Uterus (tissue), 4 donors: Measurements from ENCODE around the gene RNF5. TPM values are rescaled to one million over a fixed set of nuclear protein-coding genes. Genes with fewer than 3 reads are reported as not detected.

ENCODE experiments used
- DNase-seq, 2 donors: peaks; one replicate each; pipeline ENCODE4 v3.0.0-alpha.2; 2019 to 2020
- H3K27ac ChIP-seq, 2 donors: fragments of 200-600 bp; sonication (generic); 1 replicate in 1 of 2; 2 replicates in 1 of 2; pipeline ENCODE4 v1.5.1; 2016 to 2018
- H3K27me3 ChIP-seq, 2 donors: fragments of 200-600 bp; sonication (generic); one replicate each; pipeline ENCODE4 v1.5.1; 2018 to 2019; ENCODE audit warnings: control low read depth in 1 of 2
- H3K36me3 ChIP-seq, 2 donors: fragments of 200-600 bp; sonication (generic); one replicate each; pipeline ENCODE4 v1.5.1; 2019; ENCODE audit warnings: control low read depth in 1 of 2
- H3K4me1 ChIP-seq, 2 donors: fragments of 200-600 bp; sonication (generic); one replicate each; pipeline ENCODE4 v1.5.1; 2018 to 2019; ENCODE audit warnings: control low read depth in 1 of 2
- H3K4me3 ChIP-seq, 2 donors: fragments of 200-600 bp; sonication (generic); 1 replicate in 1 of 2; 2 replicates in 1 of 2; pipeline ENCODE4 v1.5.1; 2018 to 2019; ENCODE audit warnings: mild to moderate bottlenecking in 1 of 2
- H3K9me3 ChIP-seq, 2 donors: fragments of 200-600 bp; sonication (generic); one replicate each; pipeline ENCODE4 v1.5.1; 2019; ENCODE audit warnings: control low read depth in 1 of 2
- CTCF ChIP-seq, 4 experiments: fragments of 200-600 bp in 2 of 4; fragments of 450-650 bp in 2 of 4; sonication (generic) in 2 of 4; IDR thresholded peaks; one replicate each; pipeline ENCODE4 v1.5.1; 2016 to 2019; ENCODE audit warnings: antibody characterized with exemption in 4 of 4, mild to moderate bottlenecking in 2 of 4, moderate library complexity in 1 of 4
- POLR2A ChIP-seq, 2 donors: fragments of 450-650 bp; IDR thresholded peaks; one replicate each; pipeline ENCODE4 v1.6.1; 2016; ENCODE audit warnings: antibody characterized with exemption in 2 of 2, mild to moderate bottlenecking in 1 of 2, moderate library complexity in 1 of 2
- intact Hi-C: fragments of 100-400 bp; cut with DNase I; formaldehyde crosslinking; loops from one replicate; pipeline ENCODE4 v1.15.1; 2023; ENCODE audit warnings: low total_unique reads
- total RNA-seq, 4 donors: library from RNA; depleted of rRNA in 3 of 4; stranded (reverse); fragments of >200 nt in 3 of 4; gene quantifications; one replicate each; pipeline versions ENCODE4 v1.1.0 to v1.2.4, GENCODE V29; 2014 to 2023
- donor health status: DM: yes; HTN: yes; CAD: no.

RNF5 gene
- total RNA-seq, 4 donors from 2014 or later, result 45.6 to 84.7 (median 56.3) TPM

- Histone ChIP-seq H3K27ac (no peak overlapping the region), H3K4me1 (no peaks in the 10 kb centered on the region), H3K4me3 (no peak overlapping the region), H3K27me3 (no peaks in the 10 kb centered on the region), H3K36me3 (no peaks in the 10 kb centered on the region), H3K9me3 (no peaks in the 10 kb centered on the region)
- no peak for TF ChIP-seq CTCF (IDR thresholded peaks at IDR 0.05)
- TF ChIP-seq POLR2A (IDR thresholded peaks at IDR 0.05), result no peak
- DNase-seq, result no peak
- intact Hi-C loops, result no loop called here
Observed at GRCh38 chr6:32168350-32168749, 9.9 kb upstream of the RNF5 start.

GRCh38 chr6:32168807-32169591, 9.2 kb upstream of the RNF5 start:
- intact Hi-C loops, result no loop called here
- TF ChIP-seq CTCF (IDR thresholded peaks at IDR 0.05) (no peak), POLR2A (IDR thresholded peaks at IDR 0.05) (no peak)
- Histone ChIP-seq H3K27me3 (no peaks in the 10 kb centered on the region), H3K9me3 (no peaks in the 10 kb centered on the region), H3K27ac (peak overlapping the region in 1 of 2 donors; percentile 6), H3K36me3 (no peaks in the 10 kb centered on the region), H3K4me1 (no peaks in the 10 kb centered on the region), H3K4me3 (no peak overlapping the region)
- DNase-seq, result no peak

- Histone ChIP-seq H3K4me3 (no peak overlapping the region), H3K36me3 (no peaks in the 10 kb centered on the region), H3K27ac (no peak overlapping the region), H3K27me3 (no peaks in the 10 kb centered on the region), H3K4me1 (no peaks in the 10 kb centered on the region), H3K9me3 (no peaks in the 10 kb centered on the region)
- TF ChIP-seq CTCF (IDR thresholded peaks at IDR 0.05) (no peak), POLR2A (IDR thresholded peaks at IDR 0.05) (no peak)
- intact Hi-C loops, result loop anchor here (10.0 kb wide), 1 partner anchor 45 kb away; the partner anchor contains the start of gene ATF6B
- DNase-seq, result no peak
Observed at GRCh38 chr6:32170294-32170693, 7.9 kb upstream of the RNF5 start.

- no peak for DNase-seq
- H3K27ac ChIP-seq, result no peak overlapping the region
Observed at GRCh38 chr6:32171234-32171633, 7.0 kb upstream of the RNF5 start.

GRCh38 chr6:32173051-32173727, 5.0 kb upstream of the RNF5 start:
- no peak overlapping the region for H3K27ac ChIP-seq
- TF ChIP-seq POLR2A (IDR thresholded peaks at IDR 0.05), result no peak
- no peak for TF ChIP-seq CTCF (IDR thresholded peaks at IDR 0.05)
- no peaks in the 10 kb centered on the region for H3K9me3 ChIP-seq
- intact Hi-C loops, result loop anchor here (10.0 kb wide), 1 partner anchor 48 kb away; the partner anchor contains the start of gene ATF6B
- no peaks in the 10 kb centered on the region for H3K4me1 ChIP-seq
- no peak for DNase-seq
- H3K4me3 ChIP-seq, result no peak overlapping the region
- no peaks in the 10 kb centered on the region for H3K36me3 ChIP-seq
- H3K27me3 ChIP-seq, result no peaks in the 10 kb centered on the region

More at GRCh38 chr6:32171234-32171633, 7.0 kb upstream of the RNF5 start:
- Histone ChIP-seq H3K27me3 (no peaks in the 10 kb centered on the region), H3K9me3 (no peaks in the 10 kb centered on the region), H3K4me3 (no peak overlapping the region), H3K4me1 (no peaks in the 10 kb centered on the region), H3K36me3 (no peaks in the 10 kb centered on the region)
- TF ChIP-seq POLR2A (IDR thresholded peaks at IDR 0.05), result no peak
- intact Hi-C loops, result loop anchor here (10.0 kb wide), 1 partner anchor 46 kb away; the partner anchor contains the start of gene ATF6B
